WTC11 (cell line): ENCODE data around the gene PRKCE. TPM values are rescaled to one million over a fixed set of nuclear protein-coding genes. Genes with fewer than 3 reads are reported as not detected.

Source experiments
- ATAC-seq: fragments of 200-7000 bp; cut with Tn5 transposase; 2 replicates; pipeline ENCODE4 v1.10.0; 2021; ENCODE audit warnings: mild to moderate bottlenecking, moderate library complexity
- CTCF ChIA-PET: fragments of 300-600 bp; sonication (Branson Sonifier 250); formaldehyde crosslinking; loops from one replicate; lab custom pipeline; 2021; ENCODE audit warnings: antibody characterized with exemption; lab: Charles Lee
- POLR2A ChIA-PET: fragments of 350-600 bp; sonication (Branson Sonifier 250); formaldehyde crosslinking; loops from one replicate; lab custom pipeline; 2021; ENCODE audit warnings: antibody characterized with exemption; lab: Charles Lee
- DNase-seq: peaks from one replicate; pipeline ENCODE4 v3.0.0; 2021; ENCODE audit warnings: low spot score
- H3K27ac Mint-ChIP-seq: 2 replicates; pipeline ENCODE4 v1.8.0; 2021; ENCODE audit warnings: mixed read lengths
- H3K27me3 Mint-ChIP-seq: 2 replicates; pipeline ENCODE4 v1.8.0; 2021; ENCODE audit warnings: low read depth, mild to moderate bottlenecking, moderate library complexity, mixed read lengths
- H3K36me3 Mint-ChIP-seq: 2 replicates; pipeline ENCODE4 v1.8.0; 2021; ENCODE audit warnings: mixed read lengths
- H3K4me1 Mint-ChIP-seq: 2 replicates; pipeline ENCODE4 v1.8.0; 2022; ENCODE audit warnings: mixed read lengths
- H3K4me3 Mint-ChIP-seq: 2 replicates; pipeline ENCODE4 v1.8.0; 2021; ENCODE audit warnings: mild to moderate bottlenecking, moderate library complexity, mixed read lengths
- H3K9me3 Mint-ChIP-seq: 2 replicates; pipeline ENCODE4 v1.8.0; 2021; ENCODE audit warnings: mixed read lengths
- ARID4B ChIP-seq: sonication (generic); formaldehyde crosslinking; IDR thresholded peaks from 2 replicates; pipeline ENCODE4 v1.8.0; 2023; ENCODE audit warnings: missing genetic modification reagents, mild to moderate bottlenecking, borderline replicate concordance
- IRF2 ChIP-seq: sonication (generic); formaldehyde crosslinking; IDR thresholded peaks from 2 replicates; pipeline ENCODE4 v1.8.0; 2022; ENCODE audit warnings: low read depth, missing genetic modification reagents, borderline replicate concordance
- JAZF1 ChIP-seq: fragments of 250-450 bp; sonication (Bioruptor Pico); IDR thresholded peaks from 2 replicates; pipeline ENCODE4 v1.9.0; 2021; ENCODE audit warnings: moderate library complexity, mild to moderate bottlenecking, inconsistent platforms
- KAT7 ChIP-seq: sonication (generic); formaldehyde crosslinking; IDR thresholded peaks from 2 replicates; pipeline ENCODE4 v1.8.1; 2023; ENCODE audit warnings: missing genetic modification reagents, mild to moderate bottlenecking, borderline replicate concordance
- RORB ChIP-seq: fragments of 250-450 bp; sonication (Bioruptor Pico); IDR thresholded peaks from 2 replicates; pipeline ENCODE4 v1.9.0; 2021; ENCODE audit warnings: mild to moderate bottlenecking
- ZNF219 ChIP-seq: sonication (generic); formaldehyde crosslinking; IDR thresholded peaks from 2 replicates; pipeline ENCODE4 v1.8.0; 2023; ENCODE audit warnings: missing genetic modification reagents, mild to moderate bottlenecking, borderline replicate concordance
- ZNF396 ChIP-seq: fragments of 250-450 bp; sonication (Bioruptor Pico); IDR thresholded peaks from 2 replicates; pipeline ENCODE4 v1.8.0; 2021; ENCODE audit warnings: mild to moderate bottlenecking, moderate library complexity, borderline replicate concordance
- ZNF416 ChIP-seq: fragments of 250-450 bp; sonication (Bioruptor Pico); IDR thresholded peaks from 2 replicates; pipeline ENCODE4 v1.9.0; 2021; ENCODE audit warnings: mild to moderate bottlenecking, inconsistent platforms
- total RNA-seq: library from RNA; stranded (reverse); gene quantifications from 3 replicates; pipeline ENCODE4 v1.2.3, GENCODE V29; 2021
- TF ChIP-seq, protein P1 (sequence below): sonication (generic); formaldehyde crosslinking; IDR thresholded peaks from 2 replicates; pipeline ENCODE4 v1.8.1; 2023; ENCODE audit warnings: mild to moderate bottlenecking, missing genetic modification reagents, moderate library complexity
- TF ChIP-seq, protein P2 (sequence below): sonication (generic); formaldehyde crosslinking; IDR thresholded peaks from 2 replicates; pipeline ENCODE4 v1.8.0; 2023; ENCODE audit warnings: missing genetic modification reagents
- TF ChIP-seq, protein P3 (sequence below): sonication (generic); formaldehyde crosslinking; IDR thresholded peaks from 2 replicates; pipeline ENCODE4 v1.8.1; 2022; ENCODE audit warnings: low read depth, missing genetic modification reagents, borderline replicate concordance
- TF ChIP-seq, protein P4 (sequence below): sonication (generic); formaldehyde crosslinking; conservative IDR thresholded peaks from 2 replicates; pipeline ENCODE4 v1.8.1; 2022; ENCODE audit warnings: mild to moderate bottlenecking, missing genetic modification reagents
- TF ChIP-seq, protein P5 (sequence below): fragments of 250-450 bp; sonication (Bioruptor Pico); IDR thresholded peaks from 2 replicates; pipeline ENCODE4 v1.9.0; 2021; ENCODE audit warnings: mild to moderate bottlenecking
- TF ChIP-seq, protein P6 (sequence below): sonication (generic); formaldehyde crosslinking; IDR thresholded peaks from 2 replicates; pipeline ENCODE4 v1.8.1; 2022; ENCODE audit warnings: mild to moderate bottlenecking, moderate library complexity, missing genetic modification reagents

PRKCE gene
- total RNA-seq, 1 experiment from 2014 or later, result 5.8 TPM

DNA sequence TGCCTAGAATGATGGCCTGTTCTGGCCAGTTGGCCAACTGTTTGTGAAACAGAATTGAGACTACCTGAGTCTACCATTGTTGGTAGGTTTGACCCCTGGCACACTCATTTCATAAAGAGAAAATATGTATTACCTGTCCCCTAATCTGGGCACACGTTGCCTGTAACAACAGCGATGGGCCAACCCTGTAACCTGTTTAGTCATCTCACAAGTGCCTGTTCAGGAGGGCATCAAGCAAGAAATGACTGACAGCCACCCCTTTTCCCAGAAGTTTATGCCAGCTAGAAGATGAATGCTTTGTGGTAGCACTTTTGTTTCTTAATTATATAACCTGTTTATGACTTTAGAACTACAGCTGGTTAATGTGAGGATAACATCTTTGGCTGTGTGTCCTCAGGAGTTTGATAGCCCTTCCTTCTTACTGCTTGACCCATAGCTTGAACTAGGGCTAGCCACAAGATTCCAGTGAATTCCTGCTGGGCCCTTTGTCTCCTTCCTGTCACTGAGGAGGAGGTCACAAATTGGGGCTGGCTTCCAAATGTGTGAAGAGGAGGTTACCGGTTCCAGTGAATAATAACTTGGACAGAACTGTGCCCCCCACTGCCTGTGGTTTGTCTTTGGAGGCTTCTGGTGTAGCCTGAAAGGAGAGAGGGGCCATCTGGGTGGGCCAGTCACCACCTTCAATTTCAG, 371.8 kb downstream of the PRKCE start:
- no peak overlapping the region for H3K27ac Mint-ChIP-seq
- no peak for ATAC-seq
- ChIA-PET POLR2A (no interaction called here), CTCF (no interaction called here)
- no peaks in the 10 kb centered on the region for H3K27me3 Mint-ChIP-seq
- H3K36me3 Mint-ChIP-seq, result peaks cover 12% of the 10 kb centered on the region
- no peak for DNase-seq
- TF ChIP-seq, protein P1, sequence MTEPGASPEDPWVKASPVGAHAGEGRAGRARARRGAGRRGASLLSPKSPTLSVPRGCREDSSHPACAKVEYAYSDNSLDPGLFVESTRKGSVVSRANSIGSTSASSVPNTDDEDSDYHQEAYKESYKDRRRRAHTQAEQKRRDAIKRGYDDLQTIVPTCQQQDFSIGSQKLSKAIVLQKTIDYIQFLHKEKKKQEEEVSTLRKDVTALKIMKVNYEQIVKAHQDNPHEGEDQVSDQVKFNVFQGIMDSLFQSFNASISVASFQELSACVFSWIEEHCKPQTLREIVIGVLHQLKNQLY (CRISPR knock-in tag), result no peak
- TF ChIP-seq ZNF396 (CRISPR knock-in tag), result no peak
- TF ChIP-seq RORB (CRISPR knock-in tag), result no peak
- TF ChIP-seq ZNF416 (CRISPR knock-in tag), result no peak
- TF ChIP-seq JAZF1 (CRISPR knock-in tag), result no peak
- no peak for TF ChIP-seq ARID4B (CRISPR knock-in tag)
- TF ChIP-seq, protein P2, sequence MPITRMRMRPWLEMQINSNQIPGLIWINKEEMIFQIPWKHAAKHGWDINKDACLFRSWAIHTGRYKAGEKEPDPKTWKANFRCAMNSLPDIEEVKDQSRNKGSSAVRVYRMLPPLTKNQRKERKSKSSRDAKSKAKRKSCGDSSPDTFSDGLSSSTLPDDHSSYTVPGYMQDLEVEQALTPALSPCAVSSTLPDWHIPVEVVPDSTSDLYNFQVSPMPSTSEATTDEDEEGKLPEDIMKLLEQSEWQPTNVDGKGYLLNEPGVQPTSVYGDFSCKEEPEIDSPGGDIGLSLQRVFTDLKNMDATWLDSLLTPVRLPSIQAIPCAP, result no peak
- TF ChIP-seq, protein P3, sequence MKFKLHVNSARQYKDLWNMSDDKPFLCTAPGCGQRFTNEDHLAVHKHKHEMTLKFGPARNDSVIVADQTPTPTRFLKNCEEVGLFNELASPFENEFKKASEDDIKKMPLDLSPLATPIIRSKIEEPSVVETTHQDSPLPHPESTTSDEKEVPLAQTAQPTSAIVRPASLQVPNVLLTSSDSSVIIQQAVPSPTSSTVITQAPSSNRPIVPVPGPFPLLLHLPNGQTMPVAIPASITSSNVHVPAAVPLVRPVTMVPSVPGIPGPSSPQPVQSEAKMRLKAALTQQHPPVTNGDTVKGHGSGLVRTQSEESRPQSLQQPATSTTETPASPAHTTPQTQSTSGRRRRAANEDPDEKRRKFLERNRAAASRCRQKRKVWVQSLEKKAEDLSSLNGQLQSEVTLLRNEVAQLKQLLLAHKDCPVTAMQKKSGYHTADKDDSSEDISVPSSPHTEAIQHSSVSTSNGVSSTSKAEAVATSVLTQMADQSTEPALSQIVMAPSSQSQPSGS (CRISPR knock-in tag), result no peak
- TF ChIP-seq, protein P4, sequence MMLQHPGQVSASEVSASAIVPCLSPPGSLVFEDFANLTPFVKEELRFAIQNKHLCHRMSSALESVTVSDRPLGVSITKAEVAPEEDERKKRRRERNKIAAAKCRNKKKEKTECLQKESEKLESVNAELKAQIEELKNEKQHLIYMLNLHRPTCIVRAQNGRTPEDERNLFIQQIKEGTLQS, result no peak
- no peak for TF ChIP-seq IRF2 (CRISPR knock-in tag)
- no peak for TF ChIP-seq KAT7 (CRISPR knock-in tag)
- peaks cover 19% of the 10 kb centered on the region for H3K9me3 Mint-ChIP-seq
- no peak overlapping the region for H3K4me3 Mint-ChIP-seq
- 0 out of 2 replicates have a peak, but pooled peaks cover 2% of the 10 kb centered on the region for H3K4me1 Mint-ChIP-seq

DNA sequence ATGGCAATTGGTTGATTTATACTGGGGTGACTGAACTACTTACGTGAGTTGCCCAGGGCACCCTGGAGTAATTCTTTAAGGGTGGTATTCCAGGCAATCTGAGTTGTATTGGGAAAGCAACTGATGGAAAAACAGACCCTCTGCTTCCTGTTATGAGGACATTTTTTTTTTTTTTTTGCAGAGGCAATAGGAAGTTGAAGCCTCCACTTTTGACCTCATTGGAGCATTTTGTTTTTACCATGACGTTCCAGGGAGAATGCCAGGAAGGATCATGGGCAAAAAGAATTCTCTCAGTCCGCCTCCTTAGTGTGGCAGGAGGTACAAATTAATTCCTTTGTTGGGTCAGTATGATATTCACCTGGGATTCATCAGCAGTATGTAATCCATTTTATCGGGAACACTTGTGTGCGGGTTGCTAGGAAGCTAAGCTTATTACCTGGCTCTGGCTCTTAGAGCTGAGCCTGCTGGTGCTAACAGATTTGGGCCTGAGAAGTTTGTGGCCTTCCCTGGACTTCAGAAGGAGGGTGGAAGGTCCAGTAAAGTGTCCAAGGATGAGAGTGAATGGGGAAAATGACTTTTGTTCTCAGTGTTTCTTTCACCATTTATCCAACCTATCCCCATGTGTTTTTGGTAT, 372.8 kb downstream of the PRKCE start:
- Mint-ChIP-seq H3K9me3 (peaks cover 24% of the 10 kb centered on the region), H3K27me3 (no peaks in the 10 kb centered on the region)
- DNase-seq, result no peak
- ATAC-seq, result no peak
- TF ChIP-seq, protein P5, sequence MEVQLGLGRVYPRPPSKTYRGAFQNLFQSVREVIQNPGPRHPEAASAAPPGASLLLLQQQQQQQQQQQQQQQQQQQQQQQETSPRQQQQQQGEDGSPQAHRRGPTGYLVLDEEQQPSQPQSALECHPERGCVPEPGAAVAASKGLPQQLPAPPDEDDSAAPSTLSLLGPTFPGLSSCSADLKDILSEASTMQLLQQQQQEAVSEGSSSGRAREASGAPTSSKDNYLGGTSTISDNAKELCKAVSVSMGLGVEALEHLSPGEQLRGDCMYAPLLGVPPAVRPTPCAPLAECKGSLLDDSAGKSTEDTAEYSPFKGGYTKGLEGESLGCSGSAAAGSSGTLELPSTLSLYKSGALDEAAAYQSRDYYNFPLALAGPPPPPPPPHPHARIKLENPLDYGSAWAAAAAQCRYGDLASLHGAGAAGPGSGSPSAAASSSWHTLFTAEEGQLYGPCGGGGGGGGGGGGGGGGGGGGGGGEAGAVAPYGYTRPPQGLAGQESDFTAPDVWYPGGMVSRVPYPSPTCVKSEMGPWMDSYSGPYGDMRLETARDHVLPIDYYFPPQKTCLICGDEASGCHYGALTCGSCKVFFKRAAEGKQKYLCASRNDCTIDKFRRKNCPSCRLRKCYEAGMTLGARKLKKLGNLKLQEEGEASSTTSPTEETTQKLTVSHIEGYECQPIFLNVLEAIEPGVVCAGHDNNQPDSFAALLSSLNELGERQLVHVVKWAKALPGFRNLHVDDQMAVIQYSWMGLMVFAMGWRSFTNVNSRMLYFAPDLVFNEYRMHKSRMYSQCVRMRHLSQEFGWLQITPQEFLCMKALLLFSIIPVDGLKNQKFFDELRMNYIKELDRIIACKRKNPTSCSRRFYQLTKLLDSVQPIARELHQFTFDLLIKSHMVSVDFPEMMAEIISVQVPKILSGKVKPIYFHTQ (CRISPR knock-in tag), result no peak
- TF ChIP-seq, protein P6, sequence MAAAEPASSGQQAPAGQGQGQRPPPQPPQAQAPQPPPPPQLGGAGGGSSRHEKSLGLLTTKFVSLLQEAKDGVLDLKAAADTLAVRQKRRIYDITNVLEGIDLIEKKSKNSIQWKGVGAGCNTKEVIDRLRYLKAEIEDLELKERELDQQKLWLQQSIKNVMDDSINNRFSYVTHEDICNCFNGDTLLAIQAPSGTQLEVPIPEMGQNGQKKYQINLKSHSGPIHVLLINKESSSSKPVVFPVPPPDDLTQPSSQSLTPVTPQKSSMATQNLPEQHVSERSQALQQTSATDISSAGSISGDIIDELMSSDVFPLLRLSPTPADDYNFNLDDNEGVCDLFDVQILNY, result no peak
- no peak for TF ChIP-seq ZNF219
- TF ChIP-seq, all 79 proteins: peak for 0
- Mint-ChIP-seq H3K4me1 (peaks cover 5% of the 10 kb centered on the region), H3K4me3 (no peak overlapping the region), H3K27ac (no peak overlapping the region), H3K36me3 (peaks cover 12% of the 10 kb centered on the region)
- POLR2A ChIA-PET, result no interaction called here
- CTCF ChIA-PET, result no interaction called here
